Psoas muscle (tissue), 8 donors: ENCODE data around the gene ARRB2. TPM values are rescaled to one million over a fixed set of nuclear protein-coding genes. Genes with fewer than 3 reads are reported as not detected.
"Not testable (repeated sequence)": the region's sequence is repeated elsewhere in the genome, so short reads cannot be mapped to it uniquely, and the experiment has no call there.

Experiments used
- ATAC-seq, 4 donors: fragments of 200-7000 bp; cut with Tn5 transposase; one replicate each; pipeline ENCODE4 v1.9.1; 2020; ENCODE audit warnings: moderate library complexity in 3 of 4, mild to moderate bottlenecking in 2 of 4
- DNase-seq, 2 donors: peaks; one replicate each; pipeline ENCODE4 v3.0.0-alpha.2; 2020
- H3K27ac ChIP-seq: fragments of 200-600 bp; one replicate; pipeline ENCODE4 v1.8.0; 2022
- H3K27me3 ChIP-seq, 3 donors: fragments of 200-600 bp in 1 of 3; one replicate each; pipeline versions ENCODE4 v1.6.1 to v1.8.0; 2013 to 2022; ENCODE audit warnings: low read length in 2 of 3, mild to moderate bottlenecking in 2 of 3, moderate library complexity in 1 of 3; ENCODE audit not compliant: insufficient read depth in 3 of 3
- H3K36me3 ChIP-seq, 2 donors: fragments of 200-600 bp in 1 of 2; one replicate each; pipeline versions ENCODE4 v1.6.1 to v1.8.0; 2013 to 2022; ENCODE audit warnings: low read depth in 1 of 2, mild to moderate bottlenecking in 1 of 2, moderate library complexity in 1 of 2; ENCODE audit not compliant: insufficient read depth in 1 of 2
- H3K4me1 ChIP-seq: fragments of 200-600 bp; one replicate; pipeline ENCODE4 v1.8.0; 2022
- H3K4me3 ChIP-seq: fragments of 200-600 bp; one replicate; pipeline ENCODE4 v1.8.0; 2022; ENCODE audit warnings: mild to moderate bottlenecking
- H3K9me3 ChIP-seq: fragments of 200-600 bp; one replicate; pipeline ENCODE4 v1.8.0; 2022
- WGBS, 3 donors: extraction: QIAGEN DNeasy Blood & Tissue Kit; methylation state at CpG; one replicate each; pipeline versions ENCODE4 v1.1.6 to v1.1.7; 2013; 5-methylcytosine and 5-hydroxymethylcytosine counted together
- intact Hi-C, 2 donors: fragments of 100-400 bp; cut with DNase I; formaldehyde crosslinking; loops; one replicate each; pipeline versions ENCODE4 v1.11.0 to v1.14.2; 2022
- polyA plus RNA-seq, 3 donors: library from polyadenylated mRNA; stranded (reverse); fragments of 200-250 nt; gene quantifications; one replicate each; pipeline ENCODE4 v1.2.3, GENCODE V29; 2013
- total RNA-seq, 4 donors: library from RNA; stranded (reverse); fragmentation: NEBNext Ultra II Directional in 2 of 4; extraction: Animal tissue kit (Norgen Biotek cat#: 25700) in 2 of 4; gene quantifications; one replicate each; pipeline versions ENCODE4 v1.2.1 to v1.2.4, GENCODE V29; 2021 to 2023
- TF ChIP-seq, protein P1 (sequence below): fragments of 200-600 bp; IDR thresholded peaks from one replicate; pipeline ENCODE4 v1.8.0; 2022; ENCODE audit warnings: antibody characterized with exemption
- donor health status: healthy with polysubstance abuse.
- donor health status: DM: no; HTN: no; CAD: no; lungs with moderate emphysema.
- donor health status: Bipolar disorder and iron deficiency.
- donor health status: healthy.
- donor health status: DM: yes; HTN: yes; CAD: no.
- donor health status: DM: no; HTN: no; CAD: no.
- donor health status: DM: no; HTN: no; CAD: no.
- donor health status: DM: yes; HTN: yes; CAD: no.

The ARRB2 gene
- total and polyA plus RNA-seq, 7 donors: 6.6 to 16.5 (median 12.1) TPM

DNA sequence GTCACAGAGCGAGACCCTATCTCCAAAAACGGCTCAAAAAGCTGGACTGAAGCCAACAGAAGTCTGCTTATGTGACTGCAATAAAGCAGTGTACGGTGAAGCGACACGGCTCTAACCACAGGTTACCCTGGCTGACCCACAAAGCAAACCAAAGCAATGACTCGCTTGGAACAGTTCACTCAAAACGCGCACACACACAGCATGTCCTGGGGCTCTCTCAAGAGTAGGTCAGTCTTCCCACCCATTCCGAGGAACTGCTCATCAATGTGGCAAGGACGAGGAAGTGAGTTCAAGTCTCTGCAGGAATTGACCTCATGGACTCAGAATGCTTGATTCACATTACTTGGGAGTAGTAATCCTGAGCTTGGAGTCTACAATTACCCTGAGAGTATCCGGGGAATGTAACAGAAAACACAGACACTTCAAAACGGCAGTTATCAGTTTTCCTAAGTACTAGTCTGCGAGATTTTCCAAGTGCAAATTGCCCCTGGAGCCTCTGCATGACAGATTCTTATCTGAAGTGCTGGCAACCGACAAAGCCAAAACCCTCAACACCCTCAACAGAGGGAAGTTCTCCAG is 31.9 kb upstream of the ARRB2 start:
- 67 to 79% (median 68%) methylated on average over 14 of the region's 14 CpGs for WGBS, 3 donors
- no peaks in the 10 kb centered on the region for H3K4me1 ChIP-seq
- H3K4me3 ChIP-seq: no peak overlapping the region
- ATAC-seq (peak in 1 of 4 donors; percentile 39), DNase-seq (no peak)
- peaks cover 4 to 95% of the 10 kb centered on the region in 2 donors for H3K36me3 ChIP-seq
- TF ChIP-seq, protein P1, sequence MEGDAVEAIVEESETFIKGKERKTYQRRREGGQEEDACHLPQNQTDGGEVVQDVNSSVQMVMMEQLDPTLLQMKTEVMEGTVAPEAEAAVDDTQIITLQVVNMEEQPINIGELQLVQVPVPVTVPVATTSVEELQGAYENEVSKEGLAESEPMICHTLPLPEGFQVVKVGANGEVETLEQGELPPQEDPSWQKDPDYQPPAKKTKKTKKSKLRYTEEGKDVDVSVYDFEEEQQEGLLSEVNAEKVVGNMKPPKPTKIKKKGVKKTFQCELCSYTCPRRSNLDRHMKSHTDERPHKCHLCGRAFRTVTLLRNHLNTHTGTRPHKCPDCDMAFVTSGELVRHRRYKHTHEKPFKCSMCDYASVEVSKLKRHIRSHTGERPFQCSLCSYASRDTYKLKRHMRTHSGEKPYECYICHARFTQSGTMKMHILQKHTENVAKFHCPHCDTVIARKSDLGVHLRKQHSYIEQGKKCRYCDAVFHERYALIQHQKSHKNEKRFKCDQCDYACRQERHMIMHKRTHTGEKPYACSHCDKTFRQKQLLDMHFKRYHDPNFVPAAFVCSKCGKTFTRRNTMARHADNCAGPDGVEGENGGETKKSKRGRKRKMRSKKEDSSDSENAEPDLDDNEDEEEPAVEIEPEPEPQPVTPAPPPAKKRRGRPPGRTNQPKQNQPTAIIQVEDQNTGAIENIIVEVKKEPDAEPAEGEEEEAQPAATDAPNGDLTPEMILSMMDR: no peak
- intact Hi-C loops: no loop called here
- H3K27ac ChIP-seq: no peak overlapping the region
- H3K9me3 ChIP-seq: no peaks in the 10 kb centered on the region
- H3K27me3 ChIP-seq: no peaks in the 10 kb centered on the region

DNA sequence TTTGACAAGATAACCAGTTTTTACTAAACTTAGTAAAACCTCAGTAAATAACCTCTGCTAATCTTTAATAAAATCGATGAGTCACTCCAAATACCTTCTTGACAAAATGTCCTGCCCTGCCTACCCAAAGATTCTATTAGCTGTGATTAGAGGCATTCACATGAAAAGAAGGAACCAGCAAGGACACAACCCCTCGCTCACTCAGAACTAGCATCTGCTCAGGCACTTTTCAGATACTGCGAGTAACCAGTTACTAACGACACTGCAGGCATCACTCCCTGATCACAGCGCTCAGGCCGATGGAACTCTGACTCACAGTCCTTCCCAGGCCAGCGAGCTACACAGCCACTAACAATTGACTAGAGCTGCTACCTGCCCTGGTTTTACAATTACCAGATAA is 30.8 kb upstream of the ARRB2 start:
- DNase-seq: no peak
- no peaks in the 10 kb centered on the region for H3K27me3 ChIP-seq
- H3K4me1 ChIP-seq: no peaks in the 10 kb centered on the region
- no peak overlapping the region for H3K4me3 ChIP-seq
- no peak overlapping the region for H3K27ac ChIP-seq
- peaks cover 4 to 83% of the 10 kb centered on the region in 2 donors for H3K36me3 ChIP-seq
- TF ChIP-seq, protein P1: no peak
- intact Hi-C loops: no loop called here
- ATAC-seq: no peak
- WGBS, 3 donors: 92 to 98% (median 94%) methylated on average over 7 of the region's 7 CpGs
- H3K9me3 ChIP-seq: no peaks in the 10 kb centered on the region

- H3K27ac ChIP-seq, H3K4me3 ChIP-seq, intact Hi-C loops, H3K27me3 ChIP-seq, ATAC-seq, H3K4me1 ChIP-seq, H3K9me3 ChIP-seq: not testable (repeated sequence)
- 50 to 73% (median 66%) methylated on average over 5 of the region's 5 CpGs for WGBS, 3 donors
- H3K36me3 ChIP-seq: peaks cover 4 to 49% of the 10 kb centered on the region in 2 donors
- DNase-seq: peak in 1 of 2 donors; percentile 33
Observed at GRCh38 chr17:4683739-4684138, 26.7 kb upstream of the ARRB2 start.

GRCh38 chr17:4689872-4690271 is 20.6 kb upstream of the ARRB2 start:
- H3K36me3 ChIP-seq: peaks cover 0 to 30% of the 10 kb centered on the region in 2 donors
- H3K27ac ChIP-seq, H3K27me3 ChIP-seq, DNase-seq, H3K9me3 ChIP-seq, H3K4me1 ChIP-seq, ATAC-seq, H3K4me3 ChIP-seq, intact Hi-C loops: not testable (repeated sequence)
- WGBS, 3 donors: 88 to 96% (median 90%) methylated on average over 12 of the region's 12 CpGs

- Histone ChIP-seq H3K27ac (no peak overlapping the region), H3K4me1 (no peaks in the 10 kb centered on the region), H3K9me3 (no peaks in the 10 kb centered on the region), H3K27me3 (no peaks in the 10 kb centered on the region), H3K36me3 (peaks cover 0 to 30% of the 10 kb centered on the region in 2 donors), H3K4me3 (no peak overlapping the region)
- TF ChIP-seq, protein P1: no peak
- no peak for ATAC-seq
- no peak for DNase-seq
- intact Hi-C loops: no loop called here
- 93 to 100% (median 94%) methylated on average over 2 of the region's 2 CpGs for WGBS, 3 donors
Observed at GRCh38 chr17:4690745-4691144, 19.7 kb upstream of the ARRB2 start.

- Histone ChIP-seq H3K27me3 (no peaks in the 10 kb centered on the region), H3K27ac (no peak overlapping the region), H3K4me1 (no peaks in the 10 kb centered on the region), H3K9me3 (no peaks in the 10 kb centered on the region), H3K36me3 (peaks cover 1 to 32% of the 10 kb centered on the region in 2 donors), H3K4me3 (no peak overlapping the region)
- 82 to 85% (median 84%) methylated on average over 8 of the region's 8 CpGs for WGBS, 3 donors
- ATAC-seq: no peak
- no peak for DNase-seq
- TF ChIP-seq, protein P1: no peak
- intact Hi-C loops: no loop called here
Observed at GRCh38 chr17:4691686-4692085, 18.7 kb upstream of the ARRB2 start.
